Ascending aorta (tissue), 2 donors: Measurements from ENCODE around the gene TEX51. TPM values are rescaled to one million over a fixed set of nuclear protein-coding genes. Genes with fewer than 3 reads are reported as not detected.

Experiments used
- DNase-seq, 2 donors: peaks; one replicate each; pipeline ENCODE4 v3.0.0-alpha.2; 2019; ENCODE audit warnings: low spot score in 2 of 2
- H3K27ac ChIP-seq, 2 donors: fragments of 200-600 bp; sonication (generic); one replicate each; pipeline ENCODE4 v1.5.1; 2016 to 2017; ENCODE audit warnings: mild to moderate bottlenecking in 1 of 2
- H3K27me3 ChIP-seq: fragments of 200-600 bp; sonication (generic); one replicate; pipeline ENCODE4 v1.5.1; 2017
- H3K36me3 ChIP-seq, 2 donors: fragments of 200-600 bp; sonication (generic); one replicate each; pipeline ENCODE4 v1.5.1; 2016
- H3K4me1 ChIP-seq, 2 donors: fragments of 200-600 bp; sonication (generic); one replicate each; pipeline ENCODE4 v1.5.1; 2016 to 2017; ENCODE audit warnings: mild to moderate bottlenecking in 1 of 2
- H3K4me3 ChIP-seq, 2 donors: fragments of 200-600 bp; sonication (generic); one replicate each; pipeline ENCODE4 v1.5.1; 2016 to 2017; ENCODE audit warnings: mild to moderate bottlenecking in 1 of 2
- H3K9me3 ChIP-seq, 2 donors: fragments of 200-600 bp; sonication (generic); one replicate each; pipeline ENCODE4 v1.5.1; 2016
- CTCF ChIP-seq, 3 experiments: fragments of 200-600 bp in 2 of 3; fragments of 450-650 bp in 1 of 3; sonication (generic) in 2 of 3; IDR thresholded peaks; one replicate each; pipeline ENCODE4 v1.5.1; 2016 to 2019; ENCODE audit warnings: antibody characterized with exemption in 3 of 3, mild to moderate bottlenecking in 1 of 3, moderate library complexity in 1 of 3
- intact Hi-C: fragments of 100-400 bp; cut with DNase I; formaldehyde crosslinking; loops from one replicate; pipeline ENCODE4 v1.15.1; 2023
- total RNA-seq: library from RNA; depleted of rRNA; stranded (reverse); fragments of >200 nt; gene quantifications from one replicate; pipeline ENCODE4 v1.1.0, GENCODE V29; 2016

TEX51 gene
- total RNA-seq, 1 donor from 2014 or later = not detected

- intact Hi-C loops = no loop called here
- H3K36me3 ChIP-seq = no peaks in the 10 kb centered on the region
- H3K4me3 ChIP-seq = no peak overlapping the region
- TF ChIP-seq CTCF (IDR thresholded peaks at IDR 0.05) = no peak
- no peak overlapping the region for H3K27ac ChIP-seq
- H3K4me1 ChIP-seq = no peaks in the 10 kb centered on the region
- DNase-seq = no peak
- H3K27me3 ChIP-seq = no peaks in the 10 kb centered on the region
- no peaks in the 10 kb centered on the region for H3K9me3 ChIP-seq
Measured at GRCh38 chr2:126866451-126866850, 32.2 kb upstream of the TEX51 start.

GRCh38 chr2:126874961-126875360, 23.7 kb upstream of the TEX51 start:
- Histone ChIP-seq H3K36me3 (no peaks in the 10 kb centered on the region), H3K9me3 (no peaks in the 10 kb centered on the region), H3K4me3 (no peak overlapping the region), H3K4me1 (no peaks in the 10 kb centered on the region), H3K27me3 (no peaks in the 10 kb centered on the region), H3K27ac (no peak overlapping the region)
- intact Hi-C loops = no loop called here
- no peak for TF ChIP-seq CTCF (IDR thresholded peaks at IDR 0.05)
- DNase-seq = no peak

DNA sequence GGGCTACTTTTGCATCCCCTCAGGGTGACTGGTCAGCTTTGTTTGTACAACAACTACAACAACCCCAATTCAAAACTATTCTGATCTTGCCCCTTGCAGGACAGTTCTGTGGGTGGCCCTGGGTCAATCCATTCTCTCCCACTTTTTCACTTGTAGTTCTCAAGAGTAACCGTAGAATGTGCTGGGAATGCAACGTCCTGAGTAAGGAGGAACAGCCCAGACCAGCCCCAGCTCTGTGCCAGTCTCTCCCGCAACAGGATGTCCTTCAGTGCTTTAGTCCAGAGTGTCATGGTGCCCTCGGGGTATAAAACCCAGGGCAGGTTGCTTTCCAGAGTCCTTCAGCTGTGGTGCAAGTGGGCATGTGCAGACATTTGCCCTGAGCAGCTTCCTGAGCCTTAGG, 22.1 kb upstream of the TEX51 start:
- no peaks in the 10 kb centered on the region for H3K27me3 ChIP-seq
- no peaks in the 10 kb centered on the region for H3K36me3 ChIP-seq
- no peaks in the 10 kb centered on the region for H3K9me3 ChIP-seq
- intact Hi-C loops = no loop called here
- H3K4me3 ChIP-seq = no peak overlapping the region
- peak in 1 of 2 donors; percentile 24 for DNase-seq
- no peak overlapping the region for H3K27ac ChIP-seq
- no peak for TF ChIP-seq CTCF (IDR thresholded peaks at IDR 0.05)
- no peaks in the 10 kb centered on the region for H3K4me1 ChIP-seq

DNA sequence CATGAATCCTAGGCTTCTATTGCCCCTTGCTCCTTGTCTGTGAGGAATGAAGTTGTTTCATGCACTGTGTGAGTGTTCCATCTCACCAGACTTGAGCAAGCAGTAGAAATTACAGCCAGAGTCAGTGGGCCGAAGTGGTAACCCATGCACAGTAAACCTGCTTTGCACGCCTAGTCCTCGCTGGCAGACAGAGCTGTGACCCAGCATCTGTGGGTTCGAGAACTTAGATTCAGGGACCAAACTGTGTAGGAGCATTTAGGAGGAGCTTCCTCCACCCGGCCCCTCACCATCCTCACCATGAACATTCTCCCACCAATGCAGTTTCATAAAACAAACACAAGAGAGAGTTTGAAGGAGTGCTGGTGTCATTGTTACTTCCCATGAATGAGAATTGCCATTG, 21.6 kb upstream of the TEX51 start:
- no peak overlapping the region for H3K27ac ChIP-seq
- no peaks in the 10 kb centered on the region for H3K27me3 ChIP-seq
- H3K9me3 ChIP-seq = no peaks in the 10 kb centered on the region
- intact Hi-C loops = no loop called here
- peak in 1 of 2 donors; percentile 31 for DNase-seq
- H3K36me3 ChIP-seq = no peaks in the 10 kb centered on the region
- H3K4me3 ChIP-seq = no peak overlapping the region
- no peak for TF ChIP-seq CTCF (IDR thresholded peaks at IDR 0.05)
- H3K4me1 ChIP-seq = no peaks in the 10 kb centered on the region

- TF ChIP-seq CTCF (IDR thresholded peaks at IDR 0.05) = no peak
- H3K27ac ChIP-seq = no peak overlapping the region
- H3K4me3 ChIP-seq = no peak overlapping the region
- intact Hi-C loops = no loop called here
- H3K4me1 ChIP-seq = no peaks in the 10 kb centered on the region
- DNase-seq = peak in 1 of 2 donors; percentile 28
- no peaks in the 10 kb centered on the region for H3K36me3 ChIP-seq
- H3K9me3 ChIP-seq = no peaks in the 10 kb centered on the region
- no peaks in the 10 kb centered on the region for H3K27me3 ChIP-seq
Measured at GRCh38 chr2:126877861-126878565, 20.7 kb upstream of the TEX51 start.

DNA sequence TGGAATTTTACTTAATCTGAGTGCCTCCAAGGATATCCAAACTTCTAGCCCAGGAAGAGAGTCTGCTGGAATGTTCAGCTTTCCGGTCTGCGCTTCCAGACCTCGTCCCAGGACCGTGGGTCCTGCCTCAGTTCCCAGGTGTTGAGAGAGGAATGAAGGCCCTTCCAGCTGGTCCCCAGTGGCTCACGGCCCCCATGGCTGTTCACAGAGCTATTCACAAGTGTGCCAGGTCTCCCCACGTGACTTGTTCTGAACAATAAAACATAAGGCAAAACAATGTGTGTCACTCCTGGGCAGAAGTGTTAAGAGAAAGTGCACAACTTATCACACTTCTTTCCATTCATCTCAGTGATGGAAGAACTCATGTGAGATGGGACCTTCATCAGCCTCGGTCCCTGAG, 20.1 kb upstream of the TEX51 start:
- TF ChIP-seq CTCF (IDR thresholded peaks at IDR 0.05) = no peak
- intact Hi-C loops = no loop called here
- no peak overlapping the region for H3K4me3 ChIP-seq
- H3K27ac ChIP-seq = no peak overlapping the region
- no peaks in the 10 kb centered on the region for H3K9me3 ChIP-seq
- no peaks in the 10 kb centered on the region for H3K4me1 ChIP-seq
- H3K36me3 ChIP-seq = no peaks in the 10 kb centered on the region
- no peaks in the 10 kb centered on the region for H3K27me3 ChIP-seq
- DNase-seq = peak in 1 of 2 donors; percentile 18
